ENCODE measurements around the gene PDHX. TPM values are rescaled to one million over a fixed set of nuclear protein-coding genes. Genes with fewer than 3 reads are reported as not detected.
A peak's percentile ranks its signal among the peaks of the same experiment; 100 is the strongest.
"Not testable (repeated sequence)": the region's sequence is repeated elsewhere in the genome, so short reads cannot be mapped to it uniquely, and the experiment has no call there.

PDHX gene
- total RNA-seq, 1 donor from 2014 or later = 32.0 TPM

- Mint-ChIP-seq H3K9me3 (peaks cover 54% of the 10 kb centered on the region), H3K36me3 (ENCODE audit: low read depth) (peaks cover 12% of the 10 kb centered on the region), H3K4me3 (no peak overlapping the region), H3K4me1 (ENCODE audit: low read depth) (no peaks in the 10 kb centered on the region), H3K27me3 (ENCODE audit: insufficient read depth) (no peaks in the 10 kb centered on the region), H3K27ac (no peak overlapping the region)
- no peak for DNase-seq (ENCODE audit: low spot score)
- intact Hi-C loops (cut with micrococcal nuclease) = no loop called here
Measured at GRCh38 chr11:34897171-34897870, 19.1 kb upstream of the PDHX start.

- Mint-ChIP-seq H3K27ac (no peak overlapping the region), H3K36me3 (ENCODE audit: low read depth) (peaks cover 12% of the 10 kb centered on the region), H3K4me3 (no peak overlapping the region), H3K4me1 (ENCODE audit: low read depth) (no peaks in the 10 kb centered on the region), H3K9me3 (peaks cover 64% of the 10 kb centered on the region), H3K27me3 (ENCODE audit: insufficient read depth) (no peaks in the 10 kb centered on the region)
- DNase-seq (ENCODE audit: low spot score) = no peak
- intact Hi-C loops (cut with micrococcal nuclease) = no loop called here
Measured at GRCh38 chr11:34898474-34898873, 17.9 kb upstream of the PDHX start.

GRCh38 chr11:34899633-34900016 lies 16.8 kb upstream of the PDHX start:
- no peak for DNase-seq (ENCODE audit: low spot score)
- intact Hi-C loops (cut with micrococcal nuclease) = no loop called here
- H3K9me3 Mint-ChIP-seq = peaks cover 71% of the 10 kb centered on the region
- no peaks in the 10 kb centered on the region for H3K27me3 Mint-ChIP-seq (ENCODE audit: insufficient read depth)
- H3K4me1 Mint-ChIP-seq (ENCODE audit: low read depth) = no peaks in the 10 kb centered on the region
- H3K4me3 Mint-ChIP-seq = no peak overlapping the region
- H3K27ac Mint-ChIP-seq = no peak overlapping the region
- H3K36me3 Mint-ChIP-seq (ENCODE audit: low read depth) = peaks cover 14% of the 10 kb centered on the region

- no peaks in the 10 kb centered on the region for H3K27me3 Mint-ChIP-seq (ENCODE audit: insufficient read depth)
- intact Hi-C loops (cut with micrococcal nuclease) = no loop called here
- no peak overlapping the region for H3K27ac Mint-ChIP-seq
- H3K4me1 Mint-ChIP-seq (ENCODE audit: low read depth) = no peaks in the 10 kb centered on the region
- H3K9me3 Mint-ChIP-seq = peaks cover 52% of the 10 kb centered on the region
- H3K36me3 Mint-ChIP-seq (ENCODE audit: low read depth) = peaks cover 11% of the 10 kb centered on the region
- H3K4me3 Mint-ChIP-seq = no peak overlapping the region
- DNase-seq (ENCODE audit: low spot score) = no peak
Measured at GRCh38 chr11:34904421-34904955, 11.9 kb upstream of the PDHX start.

GRCh38 chr11:34905666-34906065 lies 10.8 kb upstream of the PDHX start:
- H3K27ac Mint-ChIP-seq = no peak overlapping the region
- no peaks in the 10 kb centered on the region for H3K27me3 Mint-ChIP-seq (ENCODE audit: insufficient read depth)
- H3K36me3 Mint-ChIP-seq (ENCODE audit: low read depth) = peaks cover 8% of the 10 kb centered on the region
- no peaks in the 10 kb centered on the region for H3K4me1 Mint-ChIP-seq (ENCODE audit: low read depth)
- H3K9me3 Mint-ChIP-seq = peaks cover 41% of the 10 kb centered on the region
- DNase-seq (ENCODE audit: low spot score) = no peak
- no peak overlapping the region for H3K4me3 Mint-ChIP-seq
- intact Hi-C loops (cut with micrococcal nuclease) = no loop called here

GRCh38 chr11:34907934-34908593 lies 8.4 kb upstream of the PDHX start:
- Mint-ChIP-seq H3K36me3 (ENCODE audit: low read depth) (peaks cover 12% of the 10 kb centered on the region), H3K27ac (no peak overlapping the region), H3K4me3 (no peak overlapping the region), H3K9me3 (peaks cover 17% of the 10 kb centered on the region), H3K4me1 (ENCODE audit: low read depth) (no peaks in the 10 kb centered on the region), H3K27me3 (ENCODE audit: insufficient read depth) (no peaks in the 10 kb centered on the region)
- no peak for DNase-seq (ENCODE audit: low spot score)
- intact Hi-C loops (cut with micrococcal nuclease) = no loop called here

GRCh38 chr11:34909415-34909814 lies 7.0 kb upstream of the PDHX start:
- Mint-ChIP-seq H3K9me3 (peaks cover 9% of the 10 kb centered on the region), H3K27me3 (ENCODE audit: insufficient read depth) (no peaks in the 10 kb centered on the region), H3K36me3 (ENCODE audit: low read depth) (peaks cover 17% of the 10 kb centered on the region), H3K4me1 (ENCODE audit: low read depth) (peaks cover 7% of the 10 kb centered on the region), H3K4me3 (no peak overlapping the region), H3K27ac (no peak overlapping the region)
- DNase-seq (ENCODE audit: low spot score) = no peak
- intact Hi-C loops (cut with micrococcal nuclease) = no loop called here

GRCh38 chr11:34909955-34910354 lies 6.5 kb upstream of the PDHX start:
- Mint-ChIP-seq H3K4me1 (ENCODE audit: low read depth) (peaks cover 8% of the 10 kb centered on the region), H3K4me3 (no peak overlapping the region), H3K9me3 (peaks cover 4% of the 10 kb centered on the region), H3K27me3 (ENCODE audit: insufficient read depth) (no peaks in the 10 kb centered on the region), H3K36me3 (ENCODE audit: low read depth) (peaks cover 13% of the 10 kb centered on the region), H3K27ac (no peak overlapping the region)
- intact Hi-C loops (cut with micrococcal nuclease) = loop anchor here (10.0 kb wide), 1 partner anchor 1895 kb away; the partner anchor contains the start of gene DEPDC7
- DNase-seq (ENCODE audit: low spot score) = no peak

- intact Hi-C loops (cut with micrococcal nuclease) = loop anchor here (10.0 kb wide), 1 partner anchor 1896 kb away; the partner anchor contains the start of gene DEPDC7
- no peaks in the 10 kb centered on the region for H3K27me3 Mint-ChIP-seq (ENCODE audit: insufficient read depth)
- peaks cover 15% of the 10 kb centered on the region for H3K36me3 Mint-ChIP-seq (ENCODE audit: low read depth)
- H3K4me3 Mint-ChIP-seq = no peak overlapping the region
- peaks cover 15% of the 10 kb centered on the region for H3K4me1 Mint-ChIP-seq (ENCODE audit: low read depth)
- H3K27ac Mint-ChIP-seq = no peak overlapping the region
- no peaks in the 10 kb centered on the region for H3K9me3 Mint-ChIP-seq
- DNase-seq (ENCODE audit: low spot score) = no peak
Measured at GRCh38 chr11:34910817-34911216, 5.6 kb upstream of the PDHX start.

- Mint-ChIP-seq H3K27ac (no peak overlapping the region), H3K27me3 (ENCODE audit: insufficient read depth) (no peaks in the 10 kb centered on the region), H3K36me3 (ENCODE audit: low read depth) (peaks cover 15% of the 10 kb centered on the region), H3K4me3 (no peak overlapping the region), H3K4me1 (ENCODE audit: low read depth) (peaks cover 15% of the 10 kb centered on the region), H3K9me3 (no peaks in the 10 kb centered on the region)
- intact Hi-C loops (cut with micrococcal nuclease) = loop anchor here (10.0 kb wide), 1 partner anchor 1897 kb away; the partner anchor contains the start of gene DEPDC7
- no peak for DNase-seq (ENCODE audit: low spot score)
Measured at GRCh38 chr11:34911676-34912075, 4.7 kb upstream of the PDHX start.

GRCh38 chr11:34913556-34913955 lies 2.9 kb upstream of the PDHX start:
- not testable (repeated sequence) for H3K27me3 Mint-ChIP-seq (ENCODE audit: insufficient read depth); H3K4me3 Mint-ChIP-seq; DNase-seq (ENCODE audit: low spot score); H3K27ac Mint-ChIP-seq; H3K9me3 Mint-ChIP-seq
- H3K36me3 Mint-ChIP-seq (ENCODE audit: low read depth) = peaks cover 15% of the 10 kb centered on the region
- intact Hi-C loops (cut with micrococcal nuclease) = loop anchor here (10.0 kb wide), 1 partner anchor 1899 kb away; the partner anchor contains the start of gene DEPDC7
- H3K4me1 Mint-ChIP-seq (ENCODE audit: low read depth) = peaks cover 32% of the 10 kb centered on the region

GRCh38 chr11:34915136-34916014 lies 1.0 kb upstream of the PDHX start:
- H3K36me3 Mint-ChIP-seq (ENCODE audit: low read depth) = peaks cover 18% of the 10 kb centered on the region
- no peaks in the 10 kb centered on the region for H3K9me3 Mint-ChIP-seq
- H3K27me3 Mint-ChIP-seq (ENCODE audit: insufficient read depth) = no peaks in the 10 kb centered on the region
- H3K4me3 Mint-ChIP-seq = peak overlapping the region; percentile 98
- H3K27ac Mint-ChIP-seq = peak overlapping the region; percentile 91
- H3K4me1 Mint-ChIP-seq (ENCODE audit: low read depth) = peaks cover 37% of the 10 kb centered on the region
- DNase-seq (ENCODE audit: low spot score) = no peak
- intact Hi-C loops (cut with micrococcal nuclease) = loop anchor here (1.0 to 10.0 kb wide), 18 partner anchors 11 to 1901 kb away; partner anchors contain the start of genes CAPRIN1, DEPDC7, HIPK3 and NAT10

Data from activated T-helper 1 cell treated with anti-CD3 and anti-CD28 coated beads, Interleukin-12 subunit alpha, Interleukin-12 subunit beta, Interleukin-2, Interleukin-4 antibody, amounts not matched to agents 30 ng/mL and 10 ng/mL and 1 ng/mL, durations not matched to agents 14 hours and 24 hours and 36 hours (primary cell).